WTC11 (cell line): ENCODE results near the gene PEX26. TPM values are rescaled to one million over a fixed set of nuclear protein-coding genes. Genes with fewer than 3 reads are reported as not detected.

Source experiments
- ATAC-seq: fragments of 200-7000 bp; cut with Tn5 transposase; 2 replicates; pipeline ENCODE4 v1.10.0; 2021; ENCODE audit warnings: mild to moderate bottlenecking, moderate library complexity
- CTCF ChIA-PET: fragments of 300-600 bp; sonication (Branson Sonifier 250); formaldehyde crosslinking; loops from one replicate; lab custom pipeline; 2021; ENCODE audit warnings: antibody characterized with exemption; lab: Charles Lee
- POLR2A ChIA-PET: fragments of 350-600 bp; sonication (Branson Sonifier 250); formaldehyde crosslinking; loops from one replicate; lab custom pipeline; 2021; ENCODE audit warnings: antibody characterized with exemption; lab: Charles Lee
- DNase-seq: peaks from one replicate; pipeline ENCODE4 v3.0.0; 2021; ENCODE audit warnings: low spot score
- H3K27ac Mint-ChIP-seq: 2 replicates; pipeline ENCODE4 v1.8.0; 2021; ENCODE audit warnings: mixed read lengths
- H3K27me3 Mint-ChIP-seq: 2 replicates; pipeline ENCODE4 v1.8.0; 2021; ENCODE audit warnings: low read depth, mild to moderate bottlenecking, moderate library complexity, mixed read lengths
- H3K36me3 Mint-ChIP-seq: 2 replicates; pipeline ENCODE4 v1.8.0; 2021; ENCODE audit warnings: mixed read lengths
- H3K4me1 Mint-ChIP-seq: 2 replicates; pipeline ENCODE4 v1.8.0; 2022; ENCODE audit warnings: mixed read lengths
- H3K4me3 Mint-ChIP-seq: 2 replicates; pipeline ENCODE4 v1.8.0; 2021; ENCODE audit warnings: mild to moderate bottlenecking, moderate library complexity, mixed read lengths
- H3K9me3 Mint-ChIP-seq: 2 replicates; pipeline ENCODE4 v1.8.0; 2021; ENCODE audit warnings: mixed read lengths
- CBFB ChIP-seq: sonication (generic); formaldehyde crosslinking; IDR thresholded peaks from 2 replicates; pipeline ENCODE4 v1.8.1; 2022; ENCODE audit warnings: mild to moderate bottlenecking, low read depth, missing genetic modification reagents
- CREB1 ChIP-seq: sonication (generic); formaldehyde crosslinking; IDR thresholded peaks from 2 replicates; pipeline ENCODE4 v1.8.0; 2023; ENCODE audit warnings: mild to moderate bottlenecking, missing genetic modification reagents
- HMGA2 ChIP-seq: fragments of 250-450 bp; sonication (Bioruptor Pico); IDR thresholded peaks from 2 replicates; pipeline ENCODE4 v1.4.0; 2021; ENCODE audit warnings: mild to moderate bottlenecking, moderate library complexity
- JAZF1 ChIP-seq: fragments of 250-450 bp; sonication (Bioruptor Pico); IDR thresholded peaks from 2 replicates; pipeline ENCODE4 v1.9.0; 2021; ENCODE audit warnings: moderate library complexity, mild to moderate bottlenecking, inconsistent platforms
- KAT7 ChIP-seq: sonication (generic); formaldehyde crosslinking; IDR thresholded peaks from 2 replicates; pipeline ENCODE4 v1.8.1; 2023; ENCODE audit warnings: missing genetic modification reagents, mild to moderate bottlenecking, borderline replicate concordance
- MYBL2 ChIP-seq: sonication (generic); formaldehyde crosslinking; IDR thresholded peaks from 2 replicates; pipeline ENCODE4 v1.8.1; 2023; ENCODE audit warnings: mild to moderate bottlenecking, moderate library complexity, missing genetic modification reagents
- NFE2L1 ChIP-seq: sonication (generic); formaldehyde crosslinking; IDR thresholded peaks from 2 replicates; pipeline ENCODE4 v1.8.1; 2023; ENCODE audit warnings: missing genetic modification reagents
- SMAD4 ChIP-seq: sonication (generic); formaldehyde crosslinking; IDR thresholded peaks from 2 replicates; pipeline ENCODE4 v1.8.0; 2022; ENCODE audit warnings: mild to moderate bottlenecking, missing genetic modification reagents
- TEAD4 ChIP-seq: sonication (generic); formaldehyde crosslinking; IDR thresholded peaks from 2 replicates; pipeline ENCODE4 v1.8.0; 2022; ENCODE audit warnings: mild to moderate bottlenecking, missing genetic modification reagents
- TP53 ChIP-seq: sonication (generic); formaldehyde crosslinking; IDR thresholded peaks from 2 replicates; pipeline ENCODE4 v1.8.1; 2023; ENCODE audit warnings: mild to moderate bottlenecking, missing genetic modification reagents
- ZNF219 ChIP-seq: sonication (generic); formaldehyde crosslinking; IDR thresholded peaks from 2 replicates; pipeline ENCODE4 v1.8.0; 2023; ENCODE audit warnings: missing genetic modification reagents, mild to moderate bottlenecking, borderline replicate concordance
- ZNF423 ChIP-seq: fragments of 250-450 bp; sonication (Bioruptor Pico); IDR thresholded peaks from 2 replicates; pipeline ENCODE4 v2.1.2; 2022; ENCODE audit warnings: mild to moderate bottlenecking, moderate library complexity
- ZNF671 ChIP-seq: fragments of 250-450 bp; sonication (Bioruptor Pico); IDR thresholded peaks from 2 replicates; pipeline ENCODE4 v1.8.0; 2021; ENCODE audit warnings: mild to moderate bottlenecking
- total RNA-seq: library from RNA; stranded (reverse); gene quantifications from 3 replicates; pipeline ENCODE4 v1.2.3, GENCODE V29; 2021
- TF ChIP-seq, protein P1 (sequence below): sonication (generic); formaldehyde crosslinking; IDR thresholded peaks from 2 replicates; pipeline ENCODE4 v1.8.0; 2022; ENCODE audit warnings: mild to moderate bottlenecking, missing genetic modification reagents
- TF ChIP-seq, protein P2 (sequence below): fragments of 250-450 bp; sonication (Bioruptor Pico); IDR thresholded peaks from 2 replicates; pipeline ENCODE4 v1.9.0; 2021; ENCODE audit warnings: mild to moderate bottlenecking, borderline replicate concordance
- TF ChIP-seq, protein P3 (sequence below): sonication (generic); formaldehyde crosslinking; IDR thresholded peaks from 2 replicates; pipeline ENCODE4 v1.8.1; 2022; ENCODE audit warnings: low read depth, missing genetic modification reagents, borderline replicate concordance
- TF ChIP-seq, protein P4 (sequence below): sonication (generic); formaldehyde crosslinking; IDR thresholded peaks from 2 replicates; pipeline ENCODE4 v1.8.0; 2023; ENCODE audit warnings: mild to moderate bottlenecking, missing genetic modification reagents

Gene PEX26
- total RNA-seq, 1 experiment from 2014 or later = 52.3 TPM

DNA sequence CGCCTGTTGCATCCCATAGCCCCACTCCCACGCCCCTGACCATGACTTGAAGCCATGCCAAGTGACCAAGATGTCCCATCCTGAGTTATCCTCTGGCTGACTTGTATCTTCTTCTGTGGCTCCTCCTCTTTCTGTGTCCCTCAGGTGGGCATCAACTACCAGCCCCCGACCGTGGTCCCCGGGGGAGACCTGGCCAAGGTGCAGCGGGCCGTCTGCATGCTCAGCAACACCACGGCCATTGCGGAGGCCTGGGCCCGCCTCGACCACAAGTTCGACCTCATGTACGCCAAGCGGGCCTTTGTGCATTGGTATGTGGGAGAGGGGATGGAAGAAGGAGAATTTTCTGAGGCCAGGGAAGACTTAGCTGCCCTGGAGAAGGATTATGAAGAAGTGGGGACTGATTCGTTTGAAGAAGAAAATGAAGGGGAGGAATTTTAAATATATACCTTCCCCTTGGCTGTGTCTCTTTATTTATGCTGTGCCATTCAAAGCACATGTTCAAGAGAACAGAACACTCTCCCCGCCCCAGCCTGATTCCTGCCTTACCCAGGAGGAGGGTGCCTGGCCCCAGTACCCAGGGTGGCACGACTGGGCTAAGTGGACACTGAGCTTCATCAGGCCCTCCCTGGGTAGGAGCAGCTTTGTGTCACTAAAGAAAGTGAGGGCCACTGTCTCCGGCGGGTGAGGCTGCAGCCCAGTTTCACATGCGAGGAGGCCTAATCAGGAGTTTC, 53.1 kb downstream of the PEX26 start:
- Mint-ChIP-seq H3K36me3 (no peaks in the 10 kb centered on the region), H3K9me3 (no peaks in the 10 kb centered on the region), H3K4me3 (no peak overlapping the region), H3K4me1 (peaks cover 18% of the 10 kb centered on the region), H3K27me3 (no peaks in the 10 kb centered on the region), H3K27ac (no peak overlapping the region)
- DNase-seq = no peak
- ChIA-PET POLR2A (no interaction called here), CTCF (interaction anchor here (1.8 kb wide), 1 partner anchor 55 kb away, joined by 4 read pairs; no protein-coding TSS in a partner anchor)
- ATAC-seq = no peak
- no peak for TF ChIP-seq KAT7 (CRISPR knock-in tag)
- TF ChIP-seq NFE2L1 (CRISPR knock-in tag) = no peak
- TF ChIP-seq, protein P1, sequence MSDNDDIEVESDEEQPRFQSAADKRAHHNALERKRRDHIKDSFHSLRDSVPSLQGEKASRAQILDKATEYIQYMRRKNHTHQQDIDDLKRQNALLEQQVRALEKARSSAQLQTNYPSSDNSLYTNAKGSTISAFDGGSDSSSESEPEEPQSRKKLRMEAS (CRISPR knock-in tag) = no peak
- no peak for TF ChIP-seq CBFB (CRISPR knock-in tag)
- TF ChIP-seq, all 79 proteins: peak for 0

DNA sequence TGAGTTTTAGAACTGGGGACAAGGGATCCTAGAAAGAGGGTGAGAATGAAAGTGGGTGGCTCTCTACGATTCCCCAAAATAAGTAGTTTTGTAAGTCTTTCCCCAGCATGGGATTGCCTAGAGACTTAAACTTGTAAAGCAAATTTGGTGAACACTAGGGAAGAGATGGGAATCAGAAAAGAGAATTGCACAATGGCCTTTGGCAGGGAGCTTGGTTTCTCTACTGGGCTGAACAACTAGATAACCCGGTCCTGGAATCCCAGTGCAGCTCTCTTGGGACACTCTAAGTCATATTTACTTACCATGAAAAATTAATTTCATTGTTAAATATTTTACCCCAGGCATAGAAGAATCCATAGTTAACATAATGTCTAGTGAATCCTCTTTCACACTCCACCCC, 55.7 kb downstream of the PEX26 start:
- Mint-ChIP-seq H3K27me3 (no peaks in the 10 kb centered on the region; the same call in 1 of the 2 replicates), H3K27ac (no peak overlapping the region), H3K4me1 (peaks cover 18% of the 10 kb centered on the region), H3K9me3 (peaks cover 5% of the 10 kb centered on the region; the same call in 1 of the 2 replicates), H3K36me3 (no peaks in the 10 kb centered on the region), H3K4me3 (no peak overlapping the region)
- ATAC-seq (no peak), DNase-seq (no peak)
- ChIA-PET POLR2A (no interaction called here), CTCF (no interaction called here)
- TF ChIP-seq ZNF423 (CRISPR knock-in tag) (no peak), TEAD4 (no peak), SMAD4 (CRISPR knock-in tag) (no peak), ZNF219 (no peak), TP53 (CRISPR knock-in tag) (no peak), MYBL2 (CRISPR knock-in tag) (no peak), ZNF671 (CRISPR knock-in tag) (no peak), HMGA2 (no peak), CREB1 (CRISPR knock-in tag) (no peak), JAZF1 (CRISPR knock-in tag) (no peak)
- TF ChIP-seq, protein P2, sequence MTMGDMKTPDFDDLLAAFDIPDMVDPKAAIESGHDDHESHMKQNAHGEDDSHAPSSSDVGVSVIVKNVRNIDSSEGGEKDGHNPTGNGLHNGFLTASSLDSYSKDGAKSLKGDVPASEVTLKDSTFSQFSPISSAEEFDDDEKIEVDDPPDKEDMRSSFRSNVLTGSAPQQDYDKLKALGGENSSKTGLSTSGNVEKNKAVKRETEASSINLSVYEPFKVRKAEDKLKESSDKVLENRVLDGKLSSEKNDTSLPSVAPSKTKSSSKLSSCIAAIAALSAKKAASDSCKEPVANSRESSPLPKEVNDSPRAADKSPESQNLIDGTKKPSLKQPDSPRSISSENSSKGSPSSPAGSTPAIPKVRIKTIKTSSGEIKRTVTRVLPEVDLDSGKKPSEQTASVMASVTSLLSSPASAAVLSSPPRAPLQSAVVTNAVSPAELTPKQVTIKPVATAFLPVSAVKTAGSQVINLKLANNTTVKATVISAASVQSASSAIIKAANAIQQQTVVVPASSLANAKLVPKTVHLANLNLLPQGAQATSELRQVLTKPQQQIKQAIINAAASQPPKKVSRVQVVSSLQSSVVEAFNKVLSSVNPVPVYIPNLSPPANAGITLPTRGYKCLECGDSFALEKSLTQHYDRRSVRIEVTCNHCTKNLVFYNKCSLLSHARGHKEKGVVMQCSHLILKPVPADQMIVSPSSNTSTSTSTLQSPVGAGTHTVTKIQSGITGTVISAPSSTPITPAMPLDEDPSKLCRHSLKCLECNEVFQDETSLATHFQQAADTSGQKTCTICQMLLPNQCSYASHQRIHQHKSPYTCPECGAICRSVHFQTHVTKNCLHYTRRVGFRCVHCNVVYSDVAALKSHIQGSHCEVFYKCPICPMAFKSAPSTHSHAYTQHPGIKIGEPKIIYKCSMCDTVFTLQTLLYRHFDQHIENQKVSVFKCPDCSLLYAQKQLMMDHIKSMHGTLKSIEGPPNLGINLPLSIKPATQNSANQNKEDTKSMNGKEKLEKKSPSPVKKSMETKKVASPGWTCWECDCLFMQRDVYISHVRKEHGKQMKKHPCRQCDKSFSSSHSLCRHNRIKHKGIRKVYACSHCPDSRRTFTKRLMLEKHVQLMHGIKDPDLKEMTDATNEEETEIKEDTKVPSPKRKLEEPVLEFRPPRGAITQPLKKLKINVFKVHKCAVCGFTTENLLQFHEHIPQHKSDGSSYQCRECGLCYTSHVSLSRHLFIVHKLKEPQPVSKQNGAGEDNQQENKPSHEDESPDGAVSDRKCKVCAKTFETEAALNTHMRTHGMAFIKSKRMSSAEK = no peak
- TF ChIP-seq, protein P3, sequence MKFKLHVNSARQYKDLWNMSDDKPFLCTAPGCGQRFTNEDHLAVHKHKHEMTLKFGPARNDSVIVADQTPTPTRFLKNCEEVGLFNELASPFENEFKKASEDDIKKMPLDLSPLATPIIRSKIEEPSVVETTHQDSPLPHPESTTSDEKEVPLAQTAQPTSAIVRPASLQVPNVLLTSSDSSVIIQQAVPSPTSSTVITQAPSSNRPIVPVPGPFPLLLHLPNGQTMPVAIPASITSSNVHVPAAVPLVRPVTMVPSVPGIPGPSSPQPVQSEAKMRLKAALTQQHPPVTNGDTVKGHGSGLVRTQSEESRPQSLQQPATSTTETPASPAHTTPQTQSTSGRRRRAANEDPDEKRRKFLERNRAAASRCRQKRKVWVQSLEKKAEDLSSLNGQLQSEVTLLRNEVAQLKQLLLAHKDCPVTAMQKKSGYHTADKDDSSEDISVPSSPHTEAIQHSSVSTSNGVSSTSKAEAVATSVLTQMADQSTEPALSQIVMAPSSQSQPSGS (CRISPR knock-in tag) = no peak
- TF ChIP-seq, protein P4, sequence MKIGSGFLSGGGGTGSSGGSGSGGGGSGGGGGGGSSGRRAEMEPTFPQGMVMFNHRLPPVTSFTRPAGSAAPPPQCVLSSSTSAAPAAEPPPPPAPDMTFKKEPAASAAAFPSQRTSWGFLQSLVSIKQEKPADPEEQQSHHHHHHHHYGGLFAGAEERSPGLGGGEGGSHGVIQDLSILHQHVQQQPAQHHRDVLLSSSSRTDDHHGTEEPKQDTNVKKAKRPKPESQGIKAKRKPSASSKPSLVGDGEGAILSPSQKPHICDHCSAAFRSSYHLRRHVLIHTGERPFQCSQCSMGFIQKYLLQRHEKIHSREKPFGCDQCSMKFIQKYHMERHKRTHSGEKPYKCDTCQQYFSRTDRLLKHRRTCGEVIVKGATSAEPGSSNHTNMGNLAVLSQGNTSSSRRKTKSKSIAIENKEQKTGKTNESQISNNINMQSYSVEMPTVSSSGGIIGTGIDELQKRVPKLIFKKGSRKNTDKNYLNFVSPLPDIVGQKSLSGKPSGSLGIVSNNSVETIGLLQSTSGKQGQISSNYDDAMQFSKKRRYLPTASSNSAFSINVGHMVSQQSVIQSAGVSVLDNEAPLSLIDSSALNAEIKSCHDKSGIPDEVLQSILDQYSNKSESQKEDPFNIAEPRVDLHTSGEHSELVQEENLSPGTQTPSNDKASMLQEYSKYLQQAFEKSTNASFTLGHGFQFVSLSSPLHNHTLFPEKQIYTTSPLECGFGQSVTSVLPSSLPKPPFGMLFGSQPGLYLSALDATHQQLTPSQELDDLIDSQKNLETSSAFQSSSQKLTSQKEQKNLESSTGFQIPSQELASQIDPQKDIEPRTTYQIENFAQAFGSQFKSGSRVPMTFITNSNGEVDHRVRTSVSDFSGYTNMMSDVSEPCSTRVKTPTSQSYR (CRISPR knock-in tag) = no peak
